ENCODE results near the gene FAM200B.

DNA sequence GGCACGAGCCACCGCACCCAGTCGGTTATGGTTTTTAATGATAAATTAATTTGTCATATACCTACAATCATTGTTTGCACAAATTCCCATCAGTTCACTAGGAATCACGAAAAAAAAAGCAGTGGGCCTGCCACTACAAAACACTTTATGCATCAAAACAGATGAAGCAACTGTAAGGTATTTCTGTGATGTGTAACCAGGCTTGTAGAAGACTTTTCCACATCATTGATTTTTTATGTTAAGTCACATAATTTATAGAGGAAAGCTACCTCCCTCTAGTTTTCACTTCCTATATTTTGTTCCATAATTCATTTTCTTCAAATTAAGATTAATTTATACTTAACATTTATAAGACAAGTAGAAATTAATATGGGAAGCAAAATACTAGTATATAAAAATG, 6.7 kb upstream of the FAM200B start:
- TF ChIP-seq CTCF (IDR thresholded peaks at IDR 0.05; ENCODE audit: low read depth, low read length, poor library complexity, severe bottlenecking) (no peak), EZH2phosphoT487 (IDR thresholded peaks at IDR 0.05; ENCODE audit: borderline replicate concordance, low read length) (no peak)
